ENCODE data around the gene MGAT5.

DNA sequence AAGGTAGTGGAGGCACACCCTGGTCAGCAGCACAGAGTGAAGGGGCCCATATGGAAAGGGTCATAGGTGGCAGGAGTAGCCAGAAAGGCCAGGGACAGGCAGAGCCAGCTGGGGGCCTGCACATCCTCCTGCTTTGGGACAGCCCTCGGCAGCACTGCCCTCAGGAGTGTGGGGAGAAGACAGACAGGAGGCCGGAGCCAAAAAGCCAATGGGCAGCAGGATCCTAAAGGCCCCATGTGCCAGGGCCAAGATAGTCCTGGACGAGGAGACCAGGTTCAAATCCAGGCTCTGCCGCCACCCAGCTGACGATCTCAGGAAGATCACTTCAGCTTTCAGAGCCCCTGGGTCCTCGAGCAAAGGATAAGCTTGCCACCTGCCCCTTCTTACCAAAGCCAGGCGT lies 244.8 kb downstream of the MGAT5 start:
- TF ChIP-seq RARB (CRISPR knock-in tag; IDR thresholded peaks at IDR 0.05) (no peak), OSR1 (CRISPR knock-in tag; IDR thresholded peaks at IDR 0.05) (no peak), ZC3H10 (CRISPR knock-in tag; IDR thresholded peaks at IDR 0.05) (no peak), ZNF70 (CRISPR knock-in tag; IDR thresholded peaks at IDR 0.05) (no peak), ZFP3 (CRISPR knock-in tag; IDR thresholded peaks at IDR 0.05) (no peak), ZNF565 (CRISPR knock-in tag; conservative IDR thresholded peaks at IDR 0.05; ENCODE audit: low read depth) (no peak), PPARA (CRISPR knock-in tag; IDR thresholded peaks at IDR 0.05; ENCODE audit: borderline replicate concordance) (no peak)
- TF ChIP-seq, protein P1, sequence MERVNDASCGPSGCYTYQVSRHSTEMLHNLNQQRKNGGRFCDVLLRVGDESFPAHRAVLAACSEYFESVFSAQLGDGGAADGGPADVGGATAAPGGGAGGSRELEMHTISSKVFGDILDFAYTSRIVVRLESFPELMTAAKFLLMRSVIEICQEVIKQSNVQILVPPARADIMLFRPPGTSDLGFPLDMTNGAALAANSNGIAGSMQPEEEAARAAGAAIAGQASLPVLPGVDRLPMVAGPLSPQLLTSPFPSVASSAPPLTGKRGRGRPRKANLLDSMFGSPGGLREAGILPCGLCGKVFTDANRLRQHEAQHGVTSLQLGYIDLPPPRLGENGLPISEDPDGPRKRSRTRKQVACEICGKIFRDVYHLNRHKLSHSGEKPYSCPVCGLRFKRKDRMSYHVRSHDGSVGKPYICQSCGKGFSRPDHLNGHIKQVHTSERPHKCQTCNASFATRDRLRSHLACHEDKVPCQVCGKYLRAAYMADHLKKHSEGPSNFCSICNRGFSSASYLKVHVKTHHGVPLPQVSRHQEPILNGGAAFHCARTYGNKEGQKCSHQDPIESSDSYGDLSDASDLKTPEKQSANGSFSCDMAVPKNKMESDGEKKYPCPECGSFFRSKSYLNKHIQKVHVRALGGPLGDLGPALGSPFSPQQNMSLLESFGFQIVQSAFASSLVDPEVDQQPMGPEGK (CRISPR knock-in tag; IDR thresholded peaks at IDR 0.05; ENCODE audit: borderline replicate concordance): no peak
- TF ChIP-seq, protein P2, sequence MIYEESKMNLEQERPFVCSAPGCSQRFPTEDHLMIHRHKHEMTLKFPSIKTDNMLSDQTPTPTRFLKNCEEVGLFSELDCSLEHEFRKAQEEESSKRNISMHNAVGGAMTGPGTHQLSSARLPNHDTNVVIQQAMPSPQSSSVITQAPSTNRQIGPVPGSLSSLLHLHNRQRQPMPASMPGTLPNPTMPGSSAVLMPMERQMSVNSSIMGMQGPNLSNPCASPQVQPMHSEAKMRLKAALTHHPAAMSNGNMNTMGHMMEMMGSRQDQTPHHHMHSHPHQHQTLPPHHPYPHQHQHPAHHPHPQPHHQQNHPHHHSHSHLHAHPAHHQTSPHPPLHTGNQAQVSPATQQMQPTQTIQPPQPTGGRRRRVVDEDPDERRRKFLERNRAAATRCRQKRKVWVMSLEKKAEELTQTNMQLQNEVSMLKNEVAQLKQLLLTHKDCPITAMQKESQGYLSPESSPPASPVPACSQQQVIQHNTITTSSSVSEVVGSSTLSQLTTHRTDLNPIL (CRISPR knock-in tag; IDR thresholded peaks at IDR 0.05; ENCODE audit: low read depth): no peak
